Suprapubic skin (tissue), 3 donors: ENCODE measurements around the gene MPC1L.

ENCODE experiments used
- EP300 ChIP-seq: sonication (generic); formaldehyde crosslinking; IDR thresholded peaks from one replicate; pipeline ENCODE4 v1.6.1; 2017; ENCODE audit warnings: antibody characterized with exemption
- POLR2A ChIP-seq, 2 donors: fragments of 450-650 bp; IDR thresholded peaks; one replicate each; pipeline ENCODE4 v1.6.1; 2017; ENCODE audit warnings: antibody characterized with exemption in 2 of 2, mild to moderate bottlenecking in 2 of 2, moderate library complexity in 2 of 2
- TF ChIP-seq, protein P1 (sequence below), 2 donors: fragments of 200-600 bp in 1 of 2; fragments of 450-650 bp in 1 of 2; sonication (generic) in 1 of 2; IDR thresholded peaks; one replicate each; pipeline ENCODE4 v1.5.1; 2016 to 2019; ENCODE audit warnings: antibody characterized with exemption in 2 of 2, mild to moderate bottlenecking in 1 of 2, moderate library complexity in 1 of 2

DNA sequence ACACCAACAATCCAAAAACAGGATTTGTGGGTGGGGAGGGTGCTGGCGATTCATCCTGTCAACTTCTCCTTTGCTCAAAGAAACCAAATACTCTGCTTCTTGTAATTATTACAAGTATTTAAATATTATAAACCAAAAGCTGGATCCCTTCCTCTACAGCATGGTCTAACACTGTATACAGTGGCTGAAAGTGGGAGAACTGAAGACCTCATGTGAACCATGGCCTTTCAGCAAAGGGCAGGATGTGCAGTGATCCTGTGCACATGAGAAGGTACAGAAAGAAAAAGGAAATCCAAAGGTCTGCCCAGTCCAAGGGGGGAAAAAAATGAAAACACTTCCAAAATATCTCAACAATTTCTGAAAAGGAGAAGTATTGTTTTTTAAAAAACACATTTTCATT lies 29.4 kb downstream of the MPC1L start:
- TF ChIP-seq, protein P1, sequence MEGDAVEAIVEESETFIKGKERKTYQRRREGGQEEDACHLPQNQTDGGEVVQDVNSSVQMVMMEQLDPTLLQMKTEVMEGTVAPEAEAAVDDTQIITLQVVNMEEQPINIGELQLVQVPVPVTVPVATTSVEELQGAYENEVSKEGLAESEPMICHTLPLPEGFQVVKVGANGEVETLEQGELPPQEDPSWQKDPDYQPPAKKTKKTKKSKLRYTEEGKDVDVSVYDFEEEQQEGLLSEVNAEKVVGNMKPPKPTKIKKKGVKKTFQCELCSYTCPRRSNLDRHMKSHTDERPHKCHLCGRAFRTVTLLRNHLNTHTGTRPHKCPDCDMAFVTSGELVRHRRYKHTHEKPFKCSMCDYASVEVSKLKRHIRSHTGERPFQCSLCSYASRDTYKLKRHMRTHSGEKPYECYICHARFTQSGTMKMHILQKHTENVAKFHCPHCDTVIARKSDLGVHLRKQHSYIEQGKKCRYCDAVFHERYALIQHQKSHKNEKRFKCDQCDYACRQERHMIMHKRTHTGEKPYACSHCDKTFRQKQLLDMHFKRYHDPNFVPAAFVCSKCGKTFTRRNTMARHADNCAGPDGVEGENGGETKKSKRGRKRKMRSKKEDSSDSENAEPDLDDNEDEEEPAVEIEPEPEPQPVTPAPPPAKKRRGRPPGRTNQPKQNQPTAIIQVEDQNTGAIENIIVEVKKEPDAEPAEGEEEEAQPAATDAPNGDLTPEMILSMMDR (IDR thresholded peaks at IDR 0.05), result no peak
- TF ChIP-seq POLR2A (IDR thresholded peaks at IDR 0.05) (no peak), EP300 (no peak)
